ENCODE results near the gene OSGIN1. TPM values are rescaled to one million over a fixed set of nuclear protein-coding genes. Genes with fewer than 3 reads are reported as not detected.

OSGIN1 gene
- total RNA-seq, 1 donor from 2014 or later = 1.1 TPM

DNA sequence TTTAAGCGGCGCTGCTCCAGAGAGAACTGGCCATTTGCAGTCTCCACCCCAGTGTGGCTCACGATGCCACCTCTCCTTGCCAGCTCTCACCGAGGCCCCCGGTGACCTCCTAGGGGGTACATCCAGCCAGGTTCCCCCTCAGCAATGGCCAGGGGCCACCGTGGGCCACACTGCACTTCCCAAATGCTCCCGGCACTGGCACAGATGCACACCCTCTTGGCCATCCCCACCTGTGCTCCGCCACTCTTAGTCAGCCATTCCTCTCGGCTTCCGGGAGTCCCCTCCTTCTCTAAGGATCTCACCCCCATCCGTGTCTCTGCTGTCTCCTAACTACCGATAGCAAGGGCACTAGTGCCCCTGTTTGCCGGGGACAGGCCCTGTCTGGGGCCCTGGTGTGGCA, 28.4 kb upstream of the OSGIN1 start:
- H3K4me3 ChIP-seq (ENCODE audit: low read depth, low read length) = no peak overlapping the region
- H3K36me3 ChIP-seq (ENCODE audit: control insufficient read depth, insufficient read depth, low read length) = no peaks in the 10 kb centered on the region
- H3K27me3 ChIP-seq (ENCODE audit: control insufficient read depth, insufficient read depth, low read length) = no peaks in the 10 kb centered on the region
- no peak for FAIRE-seq
- DNase-seq (ENCODE audit: low read depth) = no peak
- TF ChIP-seq CTCF (IDR thresholded peaks at IDR 0.05; ENCODE audit: insufficient read depth, low read length, severe bottlenecking) = no peak

DNA sequence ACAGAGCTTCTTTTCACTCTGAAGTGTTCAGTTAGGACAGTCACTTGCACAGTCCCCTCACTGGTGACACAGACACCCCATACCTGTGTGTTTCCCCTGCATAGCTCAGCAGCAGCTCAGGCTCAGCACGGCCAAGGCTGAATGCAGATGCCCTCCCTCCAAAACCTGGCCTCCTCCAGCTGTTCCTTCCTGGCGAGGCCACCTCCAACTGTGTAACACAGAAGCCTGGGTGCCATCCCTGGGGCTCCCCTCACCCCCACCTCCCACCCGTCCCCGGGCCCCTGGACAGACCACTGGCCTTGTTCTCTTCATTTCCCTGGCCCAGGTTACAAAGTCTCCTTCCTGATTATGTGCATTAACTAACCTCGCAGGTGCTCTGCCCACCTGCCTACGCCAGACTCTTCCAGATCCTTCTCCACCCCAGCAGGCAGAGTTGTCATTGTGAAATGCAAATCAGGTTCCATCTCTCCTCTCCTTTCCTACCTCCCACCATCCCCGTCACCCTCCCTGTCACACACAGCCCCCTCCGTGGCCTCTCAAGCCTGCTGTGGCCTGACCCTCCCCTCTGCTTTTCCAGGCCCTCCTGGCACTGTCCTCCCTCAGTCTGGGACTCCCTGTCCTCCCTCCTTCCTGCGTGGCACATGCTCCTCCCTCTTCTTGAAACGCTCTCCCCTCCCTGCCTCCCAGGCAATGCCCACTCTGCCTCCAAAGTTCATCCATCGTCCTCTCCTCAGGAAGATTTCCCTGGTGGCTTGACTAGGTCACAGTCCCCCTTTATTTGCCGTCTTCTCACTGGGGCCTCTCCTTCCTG, 27.7 kb upstream of the OSGIN1 start:
- no peak for FAIRE-seq

DNA sequence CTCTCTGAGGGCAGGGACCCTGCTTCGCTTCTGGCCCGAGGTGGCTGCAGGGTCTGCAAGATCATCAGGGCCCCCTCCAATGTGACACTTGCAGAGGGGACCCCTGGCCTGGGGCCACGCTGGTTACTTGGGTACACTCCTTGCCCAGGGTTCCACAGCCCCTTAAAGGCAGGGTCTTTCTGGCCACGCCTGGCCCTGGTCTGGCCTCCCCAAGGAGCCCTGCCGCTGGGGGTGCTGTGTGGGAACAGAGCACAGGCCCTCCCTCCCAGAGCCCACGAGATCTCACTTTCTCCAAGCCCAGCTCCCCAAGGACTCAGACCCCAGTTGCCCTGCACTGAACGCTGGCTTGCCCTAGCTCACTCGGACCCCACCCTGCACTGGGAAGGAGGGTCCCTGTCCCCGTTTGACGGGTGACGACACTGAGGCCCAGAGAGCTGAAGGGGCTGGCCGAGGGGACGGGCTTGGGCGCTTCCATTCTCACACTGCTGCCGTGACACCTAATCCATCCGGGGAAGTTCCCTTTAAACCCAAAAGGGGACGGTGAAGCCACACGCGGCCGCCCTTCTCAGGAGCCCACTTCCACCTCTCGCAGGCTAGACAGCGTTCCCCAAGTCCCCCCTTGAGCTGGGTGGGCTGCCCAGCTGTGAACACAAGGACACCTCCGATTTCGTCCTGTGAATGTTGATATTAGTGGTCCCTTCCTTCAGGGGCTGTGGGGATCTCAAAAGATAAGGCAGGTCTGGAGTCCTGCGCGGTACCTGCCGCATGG, 26.9 kb upstream of the OSGIN1 start:
- Histone ChIP-seq H3K4me3 (ENCODE audit: low read depth, low read length) (no peak overlapping the region), H3K27me3 (ENCODE audit: control insufficient read depth, insufficient read depth, low read length) (no peaks in the 10 kb centered on the region), H3K36me3 (ENCODE audit: control insufficient read depth, insufficient read depth, low read length) (no peaks in the 10 kb centered on the region)
- no peak for TF ChIP-seq CTCF (IDR thresholded peaks at IDR 0.05; ENCODE audit: insufficient read depth, low read length, severe bottlenecking)
- FAIRE-seq (no peak), DNase-seq (ENCODE audit: low read depth) (no peak)

More for the DNA sequence above, 27.7 kb upstream of the OSGIN1 start:
- TF ChIP-seq CTCF (IDR thresholded peaks at IDR 0.05; ENCODE audit: insufficient read depth, low read length, severe bottlenecking) = no peak
- H3K27me3 ChIP-seq (ENCODE audit: control insufficient read depth, insufficient read depth, low read length) = no peaks in the 10 kb centered on the region
- DNase-seq (ENCODE audit: low read depth) = no peak
- H3K36me3 ChIP-seq (ENCODE audit: control insufficient read depth, insufficient read depth, low read length) = no peaks in the 10 kb centered on the region
- H3K4me3 ChIP-seq (ENCODE audit: low read depth, low read length) = no peak overlapping the region

- Histone ChIP-seq H3K36me3 (ENCODE audit: control insufficient read depth, insufficient read depth, low read length) (no peaks in the 10 kb centered on the region), H3K4me3 (ENCODE audit: low read depth, low read length) (peak overlapping the region; percentile 32), H3K27me3 (ENCODE audit: control insufficient read depth, insufficient read depth, low read length) (no peaks in the 10 kb centered on the region)
- peak; percentile 97 for TF ChIP-seq CTCF (IDR thresholded peaks at IDR 0.05; ENCODE audit: insufficient read depth, low read length, severe bottlenecking)
- peak; percentile 78 for DNase-seq (ENCODE audit: low read depth)
- no peak for FAIRE-seq
Measured at GRCh38 chr16:83926726-83927397, 26.2 kb upstream of the OSGIN1 start.

DNA sequence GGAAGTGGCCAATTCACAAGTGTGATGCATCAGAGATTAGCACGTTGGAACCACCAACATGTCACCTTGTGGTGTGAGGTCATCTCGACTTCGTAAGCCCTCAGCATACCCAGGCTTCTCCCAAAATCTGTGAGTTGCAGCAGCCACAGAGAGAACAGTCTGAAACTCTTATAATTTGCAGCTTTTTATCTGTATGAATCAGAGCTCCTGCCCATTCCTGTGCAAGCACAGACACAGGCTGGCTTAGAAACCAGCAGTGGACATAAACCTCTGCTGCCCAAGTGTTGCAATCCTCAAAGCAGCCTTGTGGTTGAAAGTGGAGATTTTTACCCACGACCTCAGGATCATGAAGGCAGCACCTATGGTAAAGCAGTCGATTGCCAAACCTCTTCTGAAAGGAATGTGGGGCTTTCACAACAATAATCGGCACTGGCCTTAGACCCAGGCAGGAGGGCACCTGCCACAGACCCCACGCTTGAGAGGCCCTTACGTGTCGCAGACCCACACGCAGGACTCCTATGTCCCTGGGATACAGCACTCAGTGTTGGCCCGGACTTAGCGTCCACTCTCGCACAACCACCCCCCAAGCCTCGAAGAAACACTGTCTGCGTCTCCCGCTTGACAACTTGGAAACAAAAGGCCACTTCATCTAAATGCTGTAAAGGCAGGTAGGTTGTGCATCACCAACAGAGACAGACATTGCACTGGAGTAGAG, 24.5 kb upstream of the OSGIN1 start:
- H3K27me3 ChIP-seq (ENCODE audit: control insufficient read depth, insufficient read depth, low read length) = no peaks in the 10 kb centered on the region
- FAIRE-seq (peak; percentile 50), DNase-seq (ENCODE audit: low read depth) (peak; percentile 83)
- no peak for TF ChIP-seq CTCF (IDR thresholded peaks at IDR 0.05; ENCODE audit: insufficient read depth, low read length, severe bottlenecking)
- no peak overlapping the region for H3K4me3 ChIP-seq (ENCODE audit: low read depth, low read length)
- no peaks in the 10 kb centered on the region for H3K36me3 ChIP-seq (ENCODE audit: control insufficient read depth, insufficient read depth, low read length)

Measured in bronchial epithelial cell (primary cell).